ENCODE results near the gene MOB3B.

MOB3B gene

DNA sequence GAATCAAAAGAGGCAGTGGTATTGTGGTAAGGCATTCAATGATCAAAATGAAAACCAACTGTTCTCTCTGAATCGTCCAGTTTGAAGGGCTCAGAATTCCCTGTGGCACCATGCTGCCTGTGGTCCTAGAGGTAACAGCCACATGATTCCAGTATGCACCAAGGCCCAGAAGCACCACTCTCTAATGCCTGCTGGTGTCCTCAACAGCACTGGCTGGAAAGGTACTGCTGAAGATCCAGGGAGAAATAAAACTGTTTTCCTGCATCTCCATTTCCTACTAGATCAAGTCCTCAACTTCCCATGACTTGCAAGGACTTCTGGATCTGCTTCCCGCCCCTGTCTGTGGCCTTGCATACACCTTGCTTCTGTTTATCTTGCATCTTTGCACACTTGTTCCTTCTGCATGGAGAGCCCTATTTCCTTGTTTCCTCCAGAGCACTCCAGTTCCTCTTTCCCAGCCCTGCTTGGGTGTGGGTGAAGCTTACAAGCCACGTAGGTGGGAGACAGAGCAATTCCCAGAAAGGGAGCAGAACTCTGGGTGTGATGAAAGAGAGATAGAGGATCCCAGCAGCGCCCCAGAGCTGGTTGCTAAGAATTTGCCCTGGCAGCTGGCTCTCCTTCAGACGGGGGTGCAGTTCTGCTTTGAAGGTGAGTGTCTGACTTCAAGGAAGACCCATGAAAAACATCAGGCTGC lies 191.6 kb downstream of the MOB3B start:
- DNase-seq (ENCODE audit: low read depth), result no peak

DNA sequence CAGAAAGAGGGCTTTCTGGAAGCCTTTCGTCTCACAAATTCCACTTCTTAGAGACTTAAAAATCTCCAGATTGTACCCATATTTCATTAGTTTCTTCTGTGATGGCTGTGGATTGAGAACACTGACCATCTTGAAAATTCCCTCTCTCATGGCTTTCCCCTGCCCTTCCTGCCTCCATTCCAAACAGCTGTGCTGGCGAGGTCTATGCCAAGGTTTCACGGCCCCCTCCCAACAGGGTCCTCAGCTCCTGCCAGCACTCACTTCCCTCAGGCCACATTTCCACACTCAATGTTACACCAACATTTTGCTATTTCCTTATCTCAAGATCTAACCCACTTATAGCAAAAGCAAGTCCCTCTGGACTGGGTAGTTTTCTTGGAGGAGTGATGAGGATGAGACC lies 192.4 kb downstream of the MOB3B start:
- no peak for DNase-seq (ENCODE audit: low read depth)

DNA sequence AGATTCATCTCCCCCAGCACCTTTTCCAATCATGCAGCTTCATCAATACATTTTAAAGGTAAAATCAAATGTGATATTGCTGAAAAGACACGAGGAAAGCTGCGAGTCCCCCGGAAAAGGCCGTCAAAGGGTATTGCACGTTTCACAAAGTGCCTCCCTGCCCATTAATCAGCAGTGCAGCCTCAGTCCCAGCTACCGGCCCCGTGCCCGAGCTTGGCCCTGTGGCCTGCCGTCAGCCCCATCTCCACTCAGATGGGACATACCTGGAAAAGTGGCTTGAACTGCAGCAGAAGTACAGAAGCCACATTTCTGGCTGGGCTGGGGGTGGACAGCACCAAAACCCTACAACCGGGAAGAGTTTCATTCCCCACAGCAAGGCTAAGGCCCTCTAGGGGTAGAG lies 192.8 kb downstream of the MOB3B start:
- DNase-seq (ENCODE audit: low read depth), result no peak

DNA sequence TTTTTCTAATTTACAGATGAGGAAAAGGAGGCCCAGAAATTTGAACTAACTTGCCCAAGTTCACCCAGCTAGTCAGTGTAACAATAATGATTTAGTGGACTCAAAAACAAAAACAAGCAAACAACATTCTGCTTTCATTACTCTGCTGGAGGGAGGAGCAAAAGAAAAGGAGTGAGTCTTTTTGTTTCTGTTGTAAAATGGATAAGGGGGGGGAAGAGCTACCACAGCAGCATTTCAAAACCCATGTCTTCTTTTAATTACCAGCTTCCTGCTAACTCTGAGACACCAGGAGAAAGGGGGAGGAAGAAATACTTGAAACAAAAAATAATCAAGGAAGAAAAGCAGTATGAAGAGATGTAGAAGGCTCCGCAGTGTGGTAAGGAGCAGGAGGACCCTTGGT lies 193.5 kb downstream of the MOB3B start:
- DNase-seq (ENCODE audit: low read depth), result no peak

DNA sequence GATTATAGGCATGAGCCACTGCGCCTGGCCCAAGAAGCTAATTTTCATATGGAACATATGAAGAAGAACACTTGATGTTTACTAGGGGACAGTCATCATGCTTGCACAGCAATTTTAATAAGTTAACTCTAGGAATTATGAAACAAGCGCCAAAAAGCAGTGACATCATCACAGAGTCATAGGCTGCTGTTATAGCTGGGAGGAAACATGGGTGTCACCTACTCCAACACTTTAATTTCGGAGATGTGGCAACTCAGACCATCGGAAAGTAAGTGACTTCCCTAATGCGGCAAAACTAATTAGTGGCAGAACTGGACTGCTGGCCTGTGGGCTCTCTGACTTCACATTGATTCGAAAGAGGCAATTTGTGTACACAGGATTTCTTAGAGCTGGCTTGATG lies 194.5 kb downstream of the MOB3B start:
- DNase-seq (ENCODE audit: low read depth), result no peak

DNA sequence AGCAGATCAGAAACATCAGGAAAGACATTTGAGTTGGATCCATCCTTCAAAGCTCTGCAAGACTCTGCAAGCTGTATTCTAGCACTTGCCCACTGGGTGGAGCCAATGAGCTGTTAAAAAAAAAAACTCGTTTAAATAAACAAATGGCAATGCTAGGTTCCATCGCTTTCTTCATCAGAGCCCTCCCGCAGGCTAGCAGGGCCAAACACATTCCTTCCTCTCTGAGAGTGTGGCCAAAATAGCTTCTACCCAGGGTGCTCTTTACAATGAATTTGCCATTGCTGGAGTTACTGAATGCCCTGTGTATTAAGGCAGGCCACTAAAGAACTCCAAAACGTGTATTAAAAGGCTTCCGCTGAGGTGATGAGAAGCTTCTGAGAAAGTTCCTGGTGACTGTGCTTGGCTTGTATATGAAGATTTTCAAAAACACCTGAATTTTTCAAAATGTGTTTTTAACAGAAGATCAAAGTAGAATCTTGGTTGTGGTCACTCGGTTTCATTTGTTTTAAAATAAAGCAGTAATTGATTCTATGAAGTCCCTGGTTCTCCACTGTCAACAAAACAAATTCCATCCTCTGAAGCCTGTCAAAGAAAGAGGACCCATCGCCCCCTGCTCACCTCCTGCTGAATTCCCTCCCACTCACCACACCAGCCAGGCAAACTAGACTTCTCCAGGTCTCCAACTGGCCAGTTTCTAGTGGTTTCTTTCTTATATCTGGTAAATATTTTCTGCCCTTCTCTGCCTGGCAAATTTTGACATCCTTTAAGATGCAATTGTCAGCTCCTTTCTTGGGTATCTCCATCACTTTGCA lies 196.2 kb downstream of the MOB3B start:
- peak; percentile 83 for DNase-seq (ENCODE audit: low read depth)

DNA sequence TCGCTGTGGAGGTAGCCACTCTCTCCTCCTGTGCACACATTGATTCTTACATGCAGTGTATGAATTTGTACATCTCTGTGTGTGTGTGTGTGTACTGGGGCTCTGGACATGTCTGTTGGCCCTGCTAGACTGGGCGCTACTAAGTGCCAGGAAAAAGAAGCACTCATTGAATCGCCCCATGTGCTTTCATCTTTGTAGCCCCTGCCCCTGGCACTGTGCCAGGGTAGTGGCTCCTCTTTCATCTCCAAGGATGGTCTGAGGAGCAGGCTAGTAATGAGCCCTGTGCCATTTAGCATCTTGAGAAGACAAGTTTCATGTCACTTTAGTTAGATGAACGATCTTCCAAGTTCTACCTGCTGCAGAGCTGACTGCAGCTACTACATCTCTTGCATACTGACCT lies 198.2 kb downstream of the MOB3B start:
- DNase-seq (ENCODE audit: low read depth), result no peak

DNA sequence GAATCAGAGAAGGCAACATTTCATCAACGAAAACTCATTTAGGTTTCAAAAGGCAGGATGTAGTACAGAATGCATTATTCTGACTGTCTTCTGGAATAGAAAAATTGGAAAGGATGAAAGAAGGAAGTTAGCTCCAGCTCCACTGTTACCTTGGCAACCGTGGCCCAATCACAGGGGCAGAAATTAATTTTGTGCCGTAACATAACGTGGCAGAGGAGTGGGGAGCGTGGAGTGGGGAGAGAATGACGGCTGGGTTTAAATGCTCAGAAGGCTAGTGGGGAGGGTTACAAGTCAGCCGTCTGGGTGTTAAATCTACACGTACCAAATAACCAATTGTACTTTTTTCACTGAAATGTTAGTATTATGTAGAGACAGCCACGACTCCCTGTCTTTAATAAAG lies 200.3 kb downstream of the MOB3B start:
- DNase-seq (ENCODE audit: low read depth), result no peak

DNA sequence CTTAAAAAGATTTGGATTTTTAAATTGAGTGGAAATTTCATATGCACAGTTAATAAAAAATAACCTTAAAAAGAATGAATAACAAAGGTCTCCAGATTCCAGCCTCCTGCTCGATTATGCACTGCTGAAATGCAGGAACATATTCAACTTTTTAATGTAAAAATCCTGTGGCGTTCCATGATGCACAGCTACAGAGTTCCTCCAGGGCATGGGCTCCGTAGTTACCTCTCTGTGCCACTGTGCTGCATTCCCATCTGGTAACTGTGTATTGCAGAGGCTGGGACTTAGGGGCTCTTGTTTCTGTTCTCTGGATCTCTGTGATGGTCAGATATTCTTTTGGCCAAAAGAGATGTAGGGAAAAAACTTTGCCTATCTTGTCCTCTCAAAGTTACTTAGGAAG lies 201.1 kb downstream of the MOB3B start:
- DNase-seq (ENCODE audit: low read depth), result no peak

DNA sequence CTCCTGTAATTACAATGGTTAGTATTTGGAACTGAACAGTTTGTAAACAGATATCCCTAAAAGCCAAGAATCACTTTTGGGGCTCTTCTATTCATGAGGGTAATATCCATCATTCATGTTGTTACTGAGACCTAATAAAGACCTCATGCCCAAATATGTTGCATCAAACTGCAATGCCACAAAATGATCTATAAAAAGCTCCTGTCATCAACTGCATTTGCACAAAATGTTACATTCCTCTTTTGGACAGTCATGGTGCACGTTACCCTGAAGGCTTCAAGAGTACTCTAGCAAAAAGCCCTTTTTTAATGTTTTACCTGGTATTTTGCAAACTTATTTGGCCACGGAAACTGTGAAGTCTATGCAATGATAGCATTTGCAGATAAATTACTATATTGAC lies 218.4 kb downstream of the MOB3B start:
- no peak for DNase-seq (ENCODE audit: low read depth)

DNA sequence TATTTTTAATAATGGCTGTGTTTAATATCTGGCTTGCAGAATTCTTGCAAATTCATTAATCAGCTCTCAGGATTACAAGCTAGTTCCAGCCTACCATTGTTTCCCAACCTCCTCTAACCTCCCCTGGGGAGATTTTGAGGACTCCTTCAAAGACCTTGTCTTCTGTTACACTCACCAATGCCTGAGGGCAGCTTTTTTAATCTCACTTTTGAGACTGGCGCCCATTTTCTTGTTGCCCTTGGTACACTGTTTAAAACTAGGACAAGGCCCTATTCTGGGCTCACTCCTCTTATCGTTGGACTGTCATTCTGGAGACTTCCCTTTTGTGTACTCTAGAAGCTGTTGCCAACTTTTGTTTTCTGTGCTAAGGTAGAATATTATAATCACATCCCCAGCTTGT lies 219.0 kb downstream of the MOB3B start:
- DNase-seq (ENCODE audit: low read depth), result no peak

DNA sequence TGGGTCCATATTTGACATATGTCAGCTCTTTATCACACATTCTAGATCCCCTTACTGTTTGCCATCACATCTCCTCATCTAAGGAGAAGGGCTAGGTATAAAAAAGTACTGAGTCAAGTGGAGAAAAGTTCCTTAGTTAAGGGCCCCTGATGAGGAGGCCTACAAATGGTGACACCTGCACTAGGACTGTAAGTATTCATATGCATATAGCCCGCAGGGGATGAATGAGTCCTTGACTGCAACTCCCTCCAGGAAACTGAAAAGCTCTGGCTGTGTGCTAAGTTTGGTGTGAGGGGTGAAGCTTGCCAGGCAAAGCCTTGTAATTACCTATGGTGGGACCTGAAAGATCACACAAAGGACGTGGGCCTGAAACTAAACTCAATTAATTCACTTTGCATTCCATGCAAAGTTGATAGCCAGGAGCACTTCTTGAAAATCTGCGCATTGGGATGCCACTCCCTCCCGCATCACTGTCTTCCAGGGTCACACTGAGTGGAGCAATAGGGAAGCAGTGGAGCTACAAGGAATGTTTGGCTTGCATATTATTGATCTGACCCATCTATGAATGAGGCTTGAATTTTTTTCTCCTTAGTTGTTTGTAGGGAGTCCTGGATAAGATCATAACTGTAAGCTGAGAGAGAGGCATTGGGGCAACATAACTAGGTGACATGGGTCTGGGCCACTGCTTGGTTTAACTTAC lies 220.8 kb downstream of the MOB3B start:
- no peak for DNase-seq (ENCODE audit: low read depth)

DNA sequence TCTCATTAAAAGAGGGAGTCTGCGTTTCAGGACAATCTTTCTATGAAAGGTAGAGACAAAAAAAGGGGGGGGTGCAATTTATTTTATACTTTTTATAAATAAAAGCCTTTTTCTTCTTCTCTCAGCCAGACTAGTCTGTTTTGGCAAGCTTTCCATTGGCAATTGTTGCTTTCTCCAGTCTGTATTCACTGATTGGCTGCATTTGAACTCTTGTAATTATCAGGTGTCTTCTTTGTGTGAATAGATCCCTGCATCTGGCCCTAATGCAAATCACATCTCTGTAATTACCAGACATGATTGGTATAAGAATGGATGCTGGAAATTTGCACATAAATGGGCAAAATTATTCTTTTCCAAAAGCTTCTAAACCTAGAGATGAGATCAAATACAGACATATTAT lies 225.1 kb downstream of the MOB3B start:
- no peak for DNase-seq (ENCODE audit: low read depth)

DNA sequence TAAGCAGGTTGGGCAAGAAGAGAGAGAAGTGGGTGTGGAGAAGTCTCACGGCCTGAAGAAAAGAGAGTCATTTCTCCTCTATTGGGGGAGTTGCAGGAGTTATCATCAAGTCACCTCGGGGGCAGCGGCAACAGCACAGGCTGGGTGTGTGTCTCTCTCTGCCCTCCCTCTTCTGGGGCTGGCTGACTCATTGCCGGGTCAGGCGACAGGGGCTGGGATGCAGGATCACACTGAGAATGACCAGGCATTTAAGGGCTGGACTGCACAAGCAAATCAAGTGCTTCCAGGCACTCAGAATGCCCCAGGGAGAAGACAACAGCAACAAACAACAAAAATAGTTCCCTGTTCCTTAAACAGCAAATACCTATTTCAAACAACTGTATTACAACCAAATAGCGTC lies 226.4 kb downstream of the MOB3B start:
- no peak for DNase-seq (ENCODE audit: low read depth)

DNA sequence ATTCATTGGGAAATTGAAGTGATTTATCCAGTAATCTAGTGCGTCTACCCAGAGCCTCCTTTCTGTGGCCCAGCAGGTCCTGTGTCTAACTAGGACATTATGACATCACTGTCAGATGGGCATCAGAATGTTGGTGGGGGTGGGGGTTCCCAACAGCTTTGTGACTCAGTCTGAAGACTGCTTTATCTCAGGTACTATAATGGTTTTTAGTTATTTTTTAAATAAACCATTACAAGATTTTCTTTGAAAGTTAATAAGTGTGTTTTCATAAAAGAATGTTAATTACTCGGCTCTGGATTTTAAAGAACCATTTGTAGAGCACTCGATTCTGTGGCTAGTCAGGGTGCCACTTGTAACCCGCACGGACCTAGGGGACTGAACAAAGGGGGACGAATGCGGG lies 232.6 kb downstream of the MOB3B start, which contains the start of gene EQTN:
TSS of gene EQTN (minus strand) at position 101 of the 400 bp plus-strand sequence. CDS start at position 6, 95 bp downstream.
- no peak for DNase-seq (ENCODE audit: low read depth)

DNA sequence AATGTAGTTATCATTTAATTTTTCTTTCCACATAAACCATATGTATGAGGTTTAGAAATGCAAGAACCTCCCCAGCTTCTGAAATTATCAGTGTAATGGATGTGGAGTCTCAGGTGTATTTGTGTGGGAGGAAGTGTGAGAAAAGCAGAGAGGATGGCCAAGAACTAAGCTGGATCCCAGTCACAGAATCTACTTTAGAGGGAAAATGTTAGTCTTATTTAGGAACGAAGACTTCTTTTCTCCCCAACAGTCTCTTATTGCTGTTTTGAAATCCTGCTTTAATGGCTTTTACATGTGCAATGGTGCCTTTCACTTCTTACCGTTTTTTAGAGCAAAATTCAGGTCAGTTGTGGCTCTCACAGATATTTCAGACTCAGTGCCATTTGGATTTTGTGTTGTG lies 235.6 kb downstream of the MOB3B start:
- DNase-seq (ENCODE audit: low read depth), result no peak

DNA sequence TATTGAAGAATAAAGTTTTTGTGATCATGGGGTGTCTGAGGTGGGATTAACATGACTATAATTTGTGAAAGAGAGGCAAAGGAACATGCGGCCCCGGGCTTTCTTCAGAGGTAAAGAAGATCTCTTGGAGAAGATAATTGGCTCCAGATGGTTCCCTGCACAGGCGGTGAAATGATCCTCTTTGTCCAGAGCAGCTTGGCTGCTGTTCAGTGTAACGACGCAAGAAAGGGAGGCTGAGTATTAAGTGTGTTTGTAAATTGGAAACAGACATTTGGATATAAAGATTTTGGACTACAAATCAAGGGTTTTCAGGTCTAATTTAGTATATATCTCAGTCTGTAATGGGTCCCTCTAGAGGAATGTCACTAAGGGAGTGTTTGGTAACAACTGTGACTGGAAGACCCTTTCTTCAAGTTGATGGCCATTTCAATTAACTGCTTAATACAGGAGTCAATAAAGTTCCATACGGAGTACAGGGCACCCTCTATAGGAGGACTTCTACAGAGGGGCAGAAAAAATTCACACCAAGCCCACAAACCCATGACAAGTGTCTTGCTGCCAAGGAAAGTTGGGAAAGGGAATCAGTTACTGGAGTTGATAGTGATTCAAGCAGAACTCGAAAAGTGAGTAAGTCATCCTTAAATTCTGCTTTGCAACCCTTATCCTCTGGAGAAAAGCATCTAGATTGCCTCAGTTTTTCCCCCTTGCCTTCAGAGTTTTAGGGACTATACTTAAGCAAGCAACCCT lies 236.8 kb downstream of the MOB3B start:
- DNase-seq (ENCODE audit: low read depth), result peak; percentile 84

DNA sequence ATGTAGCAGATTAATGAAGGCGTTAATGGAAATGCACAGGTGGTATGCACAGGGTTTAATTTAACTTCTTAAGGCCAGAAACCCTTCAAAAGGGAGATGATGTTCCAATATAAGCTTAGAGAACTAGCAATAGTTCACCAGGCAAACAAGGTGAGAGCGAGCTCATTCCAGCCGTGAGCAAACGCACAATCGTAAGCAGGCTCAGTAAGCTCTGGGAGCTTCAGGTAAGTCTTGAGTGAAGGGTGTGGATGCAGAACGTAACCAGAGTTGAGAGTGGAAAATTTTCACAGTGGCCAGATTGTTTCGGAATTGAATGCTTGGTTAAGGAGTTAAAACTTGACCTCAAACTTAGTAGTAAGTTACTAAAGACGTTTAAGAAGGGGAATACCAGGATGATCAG lies 238.3 kb downstream of the MOB3B start:
- DNase-seq (ENCODE audit: low read depth), result no peak

DNA sequence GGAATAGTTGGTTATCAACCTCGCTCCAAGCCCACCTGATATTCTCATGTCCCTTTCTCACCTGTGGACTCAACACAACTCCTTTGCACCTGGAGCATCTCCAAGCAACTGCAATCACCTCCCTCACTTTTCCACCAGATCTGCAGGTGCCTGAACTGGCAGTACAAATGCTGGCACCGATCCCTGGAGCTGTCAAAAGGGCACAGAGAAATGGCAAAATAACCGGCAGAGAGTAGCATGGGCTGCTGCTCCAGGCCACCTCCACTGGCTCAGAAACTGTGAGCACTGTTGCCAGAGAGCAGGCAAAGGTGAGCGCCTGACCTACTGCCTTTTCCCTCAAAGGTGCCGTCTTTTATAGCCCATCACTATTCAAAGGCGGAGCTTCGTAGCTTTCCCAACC lies 247.3 kb downstream of the MOB3B start:
- no peak for DNase-seq (ENCODE audit: low read depth)

DNA sequence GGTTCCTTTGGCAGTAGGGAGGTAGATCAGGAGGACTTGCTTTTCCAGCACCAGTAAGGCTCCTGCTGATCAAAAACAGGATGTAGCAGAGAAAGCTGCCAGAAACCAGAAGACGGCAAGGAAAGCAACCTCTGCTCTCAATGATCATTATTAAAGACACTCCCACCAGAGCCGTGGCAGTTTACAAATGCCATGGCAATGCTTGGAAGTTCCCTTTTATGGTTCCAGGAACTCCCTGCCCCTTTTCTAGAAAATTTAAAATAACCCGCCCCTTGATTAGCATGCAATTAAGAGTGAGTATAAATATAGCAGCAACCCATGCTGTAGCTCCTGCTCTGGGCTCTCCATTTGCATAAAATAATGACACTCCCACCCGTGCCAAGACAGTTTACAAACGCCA lies 248.8 kb downstream of the MOB3B start:
- no peak for DNase-seq (ENCODE audit: low read depth)

DNA sequence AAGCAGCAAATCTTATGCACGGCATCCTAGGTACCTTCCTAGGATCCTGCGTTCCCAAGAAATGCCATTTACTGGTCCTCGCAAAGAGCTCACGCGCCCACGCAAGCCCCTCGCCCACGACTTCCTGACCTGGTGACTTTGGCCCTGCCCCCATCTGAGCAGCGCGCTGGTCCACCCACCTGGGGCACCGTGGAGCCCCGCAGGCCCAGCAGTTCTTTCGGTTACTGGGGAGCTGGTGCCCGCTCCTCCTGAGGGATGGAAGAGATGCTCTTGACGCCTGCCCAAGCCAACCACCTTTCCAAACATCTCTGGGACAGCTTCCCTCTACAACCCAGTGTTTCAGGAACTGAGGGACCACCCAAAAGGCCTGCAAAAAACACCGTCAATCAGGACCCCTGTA lies 249.4 kb downstream of the MOB3B start:
- no peak for DNase-seq (ENCODE audit: low read depth)

DNA sequence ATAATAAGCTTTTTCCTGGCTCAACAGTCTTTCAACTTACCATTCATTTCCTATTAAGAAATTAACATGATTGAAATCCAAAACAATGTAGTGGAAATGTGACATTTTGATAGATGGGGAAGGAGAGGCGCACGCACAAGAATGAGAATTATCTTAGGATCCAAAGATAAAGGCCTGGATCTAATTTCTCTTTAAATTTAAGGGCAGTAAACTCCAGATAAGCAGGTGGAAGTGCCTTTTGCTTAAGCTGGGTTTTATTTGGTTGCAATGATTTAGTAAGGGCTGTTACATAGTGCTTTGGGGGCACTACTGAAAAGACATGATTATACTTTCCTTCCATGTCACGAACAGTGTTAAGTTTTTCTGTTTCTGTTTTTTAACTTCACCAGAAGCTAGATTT lies 250.0 kb downstream of the MOB3B start:
- no peak for DNase-seq (ENCODE audit: low read depth)
